GM23338 (cell line): ENCODE measurements around the gene GPD1L.

ENCODE experiments used
- CREB1 ChIP-seq: fragments of 250-450 bp; sonication (Bioruptor Pico); IDR thresholded peaks from 2 replicates; pipeline ENCODE4 v1.5.0; 2020; ENCODE audit warnings: low read depth, mild to moderate bottlenecking, moderate library complexity
- EZH2 ChIP-seq: fragments of 200-600 bp; sonication (generic); IDR thresholded peaks from one replicate; pipeline ENCODE4 v1.8.0; 2017; ENCODE audit warnings: antibody characterized with exemption, mild to moderate bottlenecking, low read depth; ENCODE audit not compliant: unreplicated experiment
- EZH2phosphoT487 ChIP-seq: fragments of 200-600 bp; sonication (generic); IDR thresholded peaks from one replicate; pipeline ENCODE4 v1.8.1; 2018; ENCODE audit warnings: antibody characterized with exemption; ENCODE audit not compliant: unreplicated experiment
- JUNB ChIP-seq: IDR thresholded peaks from one replicate; pipeline ENCODE4 v1.6.1; 2016; ENCODE audit warnings: antibody characterized with exemption; ENCODE audit not compliant: unreplicated experiment
- POLR2AphosphoS5 ChIP-seq: IDR thresholded peaks from 2 replicates; pipeline ENCODE4 v1.6.1; 2016; ENCODE audit warnings: antibody characterized with exemption, low read depth
- ZNF114 ChIP-seq: fragments of 250-450 bp; sonication (Bioruptor Pico); IDR thresholded peaks from 2 replicates; pipeline ENCODE4 v1.5.0; 2020; ENCODE audit warnings: mild to moderate bottlenecking, moderate library complexity
- ZNF331 ChIP-seq: fragments of 250-450 bp; sonication (Bioruptor Pico); IDR thresholded peaks from 2 replicates; pipeline ENCODE4 v1.5.0; 2020; ENCODE audit warnings: low read depth, mild to moderate bottlenecking, moderate library complexity
- TF ChIP-seq, protein P1 (sequence below), 2 experiments: fragments of 200-600 bp in 1 of 2; sonication (generic) in 1 of 2; conservative IDR thresholded peaks; 2 replicates each; pipeline versions ENCODE4 v1.5.1 to v1.6.1; 2016 to 2017; ENCODE audit warnings: antibody characterized with exemption in 2 of 2, low read depth in 2 of 2, mild to moderate bottlenecking in 2 of 2, moderate library complexity in 1 of 2
- TF ChIP-seq, protein P2 (sequence below): IDR thresholded peaks from one replicate; pipeline ENCODE4 v1.6.1; 2018; ENCODE audit warnings: antibody characterized with exemption; ENCODE audit not compliant: unreplicated experiment
- TF ChIP-seq, protein P3 (sequence below): IDR thresholded peaks from 2 replicates; pipeline ENCODE4 v1.6.1; 2016; ENCODE audit warnings: antibody characterized with exemption

DNA sequence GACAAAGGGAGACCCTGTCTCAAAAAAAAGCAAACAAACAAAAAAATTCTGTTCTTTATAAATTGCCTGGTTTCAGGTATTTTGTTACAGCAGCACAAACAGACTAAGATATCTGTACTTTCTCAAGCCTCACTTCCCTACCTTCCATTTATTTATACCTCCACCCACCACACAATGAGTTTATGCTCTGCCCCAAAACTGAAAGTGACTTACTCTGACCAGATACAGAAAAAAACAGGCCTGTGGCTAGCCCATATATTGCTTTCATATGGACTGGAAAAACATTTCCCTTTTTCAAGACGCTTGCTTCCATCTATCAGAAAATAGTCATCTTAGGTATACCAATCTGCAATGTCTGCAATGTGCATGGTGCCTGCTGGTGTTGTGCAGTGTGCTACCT is 8.7 kb upstream of the GPD1L start:
- TF ChIP-seq, protein P1, sequence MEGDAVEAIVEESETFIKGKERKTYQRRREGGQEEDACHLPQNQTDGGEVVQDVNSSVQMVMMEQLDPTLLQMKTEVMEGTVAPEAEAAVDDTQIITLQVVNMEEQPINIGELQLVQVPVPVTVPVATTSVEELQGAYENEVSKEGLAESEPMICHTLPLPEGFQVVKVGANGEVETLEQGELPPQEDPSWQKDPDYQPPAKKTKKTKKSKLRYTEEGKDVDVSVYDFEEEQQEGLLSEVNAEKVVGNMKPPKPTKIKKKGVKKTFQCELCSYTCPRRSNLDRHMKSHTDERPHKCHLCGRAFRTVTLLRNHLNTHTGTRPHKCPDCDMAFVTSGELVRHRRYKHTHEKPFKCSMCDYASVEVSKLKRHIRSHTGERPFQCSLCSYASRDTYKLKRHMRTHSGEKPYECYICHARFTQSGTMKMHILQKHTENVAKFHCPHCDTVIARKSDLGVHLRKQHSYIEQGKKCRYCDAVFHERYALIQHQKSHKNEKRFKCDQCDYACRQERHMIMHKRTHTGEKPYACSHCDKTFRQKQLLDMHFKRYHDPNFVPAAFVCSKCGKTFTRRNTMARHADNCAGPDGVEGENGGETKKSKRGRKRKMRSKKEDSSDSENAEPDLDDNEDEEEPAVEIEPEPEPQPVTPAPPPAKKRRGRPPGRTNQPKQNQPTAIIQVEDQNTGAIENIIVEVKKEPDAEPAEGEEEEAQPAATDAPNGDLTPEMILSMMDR (conservative IDR thresholded peaks at IDR 0.05; ENCODE audit: low read depth in 2 of 2): no peak
- TF ChIP-seq EZH2phosphoT487 (no peak), ZNF331 (CRISPR knock-in tag) (no peak), POLR2AphosphoS5 (no peak), EZH2 (no peak), JUNB (no peak), ZNF114 (CRISPR knock-in tag) (no peak), CREB1 (CRISPR knock-in tag) (no peak)
- TF ChIP-seq, protein P2, sequence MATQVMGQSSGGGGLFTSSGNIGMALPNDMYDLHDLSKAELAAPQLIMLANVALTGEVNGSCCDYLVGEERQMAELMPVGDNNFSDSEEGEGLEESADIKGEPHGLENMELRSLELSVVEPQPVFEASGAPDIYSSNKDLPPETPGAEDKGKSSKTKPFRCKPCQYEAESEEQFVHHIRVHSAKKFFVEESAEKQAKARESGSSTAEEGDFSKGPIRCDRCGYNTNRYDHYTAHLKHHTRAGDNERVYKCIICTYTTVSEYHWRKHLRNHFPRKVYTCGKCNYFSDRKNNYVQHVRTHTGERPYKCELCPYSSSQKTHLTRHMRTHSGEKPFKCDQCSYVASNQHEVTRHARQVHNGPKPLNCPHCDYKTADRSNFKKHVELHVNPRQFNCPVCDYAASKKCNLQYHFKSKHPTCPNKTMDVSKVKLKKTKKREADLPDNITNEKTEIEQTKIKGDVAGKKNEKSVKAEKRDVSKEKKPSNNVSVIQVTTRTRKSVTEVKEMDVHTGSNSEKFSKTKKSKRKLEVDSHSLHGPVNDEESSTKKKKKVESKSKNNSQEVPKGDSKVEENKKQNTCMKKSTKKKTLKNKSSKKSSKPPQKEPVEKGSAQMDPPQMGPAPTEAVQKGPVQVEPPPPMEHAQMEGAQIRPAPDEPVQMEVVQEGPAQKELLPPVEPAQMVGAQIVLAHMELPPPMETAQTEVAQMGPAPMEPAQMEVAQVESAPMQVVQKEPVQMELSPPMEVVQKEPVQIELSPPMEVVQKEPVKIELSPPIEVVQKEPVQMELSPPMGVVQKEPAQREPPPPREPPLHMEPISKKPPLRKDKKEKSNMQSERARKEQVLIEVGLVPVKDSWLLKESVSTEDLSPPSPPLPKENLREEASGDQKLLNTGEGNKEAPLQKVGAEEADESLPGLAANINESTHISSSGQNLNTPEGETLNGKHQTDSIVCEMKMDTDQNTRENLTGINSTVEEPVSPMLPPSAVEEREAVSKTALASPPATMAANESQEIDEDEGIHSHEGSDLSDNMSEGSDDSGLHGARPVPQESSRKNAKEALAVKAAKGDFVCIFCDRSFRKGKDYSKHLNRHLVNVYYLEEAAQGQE: no peak
- TF ChIP-seq, protein P3, sequence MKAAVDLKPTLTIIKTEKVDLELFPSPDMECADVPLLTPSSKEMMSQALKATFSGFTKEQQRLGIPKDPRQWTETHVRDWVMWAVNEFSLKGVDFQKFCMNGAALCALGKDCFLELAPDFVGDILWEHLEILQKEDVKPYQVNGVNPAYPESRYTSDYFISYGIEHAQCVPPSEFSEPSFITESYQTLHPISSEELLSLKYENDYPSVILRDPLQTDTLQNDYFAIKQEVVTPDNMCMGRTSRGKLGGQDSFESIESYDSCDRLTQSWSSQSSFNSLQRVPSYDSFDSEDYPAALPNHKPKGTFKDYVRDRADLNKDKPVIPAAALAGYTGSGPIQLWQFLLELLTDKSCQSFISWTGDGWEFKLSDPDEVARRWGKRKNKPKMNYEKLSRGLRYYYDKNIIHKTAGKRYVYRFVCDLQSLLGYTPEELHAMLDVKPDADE: no peak
